Non-pigmented ciliary epithelial cell (primary cell): ENCODE data around the gene POC1A.
"Not testable (repeated sequence)": the region's sequence is repeated elsewhere in the genome, so short reads cannot be mapped to it uniquely, and the experiment has no call there.

ENCODE experiments used
- DNase-seq: peaks from one replicate; pipeline ENCODE4 v3.0.0-alpha.2; 2010; ENCODE audit warnings: low read depth

POC1A gene

DNA sequence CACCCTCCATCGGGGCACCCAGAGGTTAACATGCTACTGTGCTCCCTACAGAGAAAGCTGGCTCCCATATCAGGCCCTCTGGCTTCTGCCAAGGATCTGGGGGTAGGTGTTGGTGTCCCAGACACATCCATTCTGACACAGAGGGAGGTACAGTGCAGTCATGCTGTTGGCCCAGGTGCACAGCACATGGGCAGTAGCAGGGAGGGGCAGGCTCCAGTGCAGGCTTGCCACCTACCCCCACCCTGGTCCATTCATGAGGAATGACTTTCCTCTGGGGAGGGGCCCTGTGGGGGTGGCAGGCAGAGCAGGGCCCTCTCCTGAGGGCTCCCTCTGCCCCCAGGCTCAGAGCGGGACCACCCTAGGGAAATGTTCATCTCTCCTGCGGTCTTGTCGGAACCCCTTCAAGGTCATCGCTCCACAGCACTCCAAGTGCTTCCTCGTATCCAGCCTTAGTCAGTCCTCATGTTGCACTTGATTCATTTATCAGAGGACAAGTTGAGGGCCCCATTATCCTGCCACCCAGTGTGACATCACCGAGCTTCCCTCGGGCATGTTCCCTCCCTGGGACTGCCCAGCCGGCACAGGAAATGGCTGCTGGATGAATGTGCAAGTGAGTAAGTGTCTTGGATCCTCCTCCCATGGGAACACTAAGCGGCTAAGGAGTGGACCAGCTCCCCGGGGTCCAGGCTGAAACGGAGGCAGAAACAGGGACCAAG is 107.9 kb downstream of the POC1A start:
- peak; percentile 94 for DNase-seq

DNA sequence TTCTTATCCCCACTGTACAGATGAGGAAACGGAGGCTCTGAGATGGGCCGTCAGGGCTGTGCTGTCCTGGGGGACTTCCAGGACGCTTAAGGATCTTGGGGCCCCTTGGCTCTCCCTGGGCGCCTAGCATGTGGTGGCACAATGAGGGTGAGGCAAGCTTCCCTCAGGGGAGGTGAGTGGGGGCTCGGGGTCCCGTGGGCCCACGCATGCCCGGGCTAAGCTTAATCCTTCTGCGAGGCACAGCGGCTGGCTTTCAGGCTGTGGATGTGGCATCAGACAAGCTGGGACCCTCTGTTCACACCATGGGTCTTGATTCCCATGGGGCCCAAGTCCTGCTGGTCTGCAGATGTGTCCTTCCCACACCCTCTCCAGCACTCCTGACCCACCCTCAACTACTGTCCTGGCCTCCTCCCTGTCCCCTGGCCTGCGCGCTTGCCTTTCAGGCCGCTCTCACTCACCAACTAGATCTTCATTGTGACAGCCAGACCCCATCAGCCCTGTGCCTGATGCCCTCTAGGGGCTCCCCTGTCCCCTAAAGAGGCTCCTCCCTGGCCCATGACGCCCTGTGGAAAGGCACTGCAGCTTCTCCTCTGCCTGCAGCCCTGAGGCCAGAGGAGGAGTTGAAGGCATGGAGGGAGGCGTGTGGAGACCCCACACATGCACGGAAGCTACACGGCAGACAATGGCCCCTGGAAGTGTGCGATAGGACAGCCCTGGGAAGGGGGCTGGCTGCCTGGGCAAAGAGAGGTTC is 109.2 kb downstream of the POC1A start:
- no peak for DNase-seq

DNA sequence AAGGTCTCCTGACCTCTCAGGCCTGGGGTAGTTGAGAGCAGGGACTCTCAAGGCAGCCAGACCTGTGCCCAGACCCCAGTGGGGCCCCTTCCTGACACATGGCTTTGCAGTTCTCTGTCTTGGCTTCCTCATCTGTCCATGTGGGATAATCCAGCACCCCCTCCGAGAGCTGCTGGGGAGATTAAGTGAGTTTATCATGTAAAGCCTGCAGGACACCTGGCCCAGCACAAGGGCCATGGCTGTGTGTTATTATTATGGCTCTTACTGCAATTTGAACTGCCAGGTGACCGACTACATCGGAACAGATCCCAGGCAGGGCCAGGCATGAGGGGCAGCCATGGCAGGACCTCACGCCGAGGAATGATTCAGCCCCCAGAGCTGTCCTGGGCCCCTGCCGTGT is 110.5 kb downstream of the POC1A start:
- DNase-seq: no peak

- DNase-seq: not testable (repeated sequence)
Observed at GRCh38 chr3:52043039-52043438, 111.2 kb downstream of the POC1A start.

DNA sequence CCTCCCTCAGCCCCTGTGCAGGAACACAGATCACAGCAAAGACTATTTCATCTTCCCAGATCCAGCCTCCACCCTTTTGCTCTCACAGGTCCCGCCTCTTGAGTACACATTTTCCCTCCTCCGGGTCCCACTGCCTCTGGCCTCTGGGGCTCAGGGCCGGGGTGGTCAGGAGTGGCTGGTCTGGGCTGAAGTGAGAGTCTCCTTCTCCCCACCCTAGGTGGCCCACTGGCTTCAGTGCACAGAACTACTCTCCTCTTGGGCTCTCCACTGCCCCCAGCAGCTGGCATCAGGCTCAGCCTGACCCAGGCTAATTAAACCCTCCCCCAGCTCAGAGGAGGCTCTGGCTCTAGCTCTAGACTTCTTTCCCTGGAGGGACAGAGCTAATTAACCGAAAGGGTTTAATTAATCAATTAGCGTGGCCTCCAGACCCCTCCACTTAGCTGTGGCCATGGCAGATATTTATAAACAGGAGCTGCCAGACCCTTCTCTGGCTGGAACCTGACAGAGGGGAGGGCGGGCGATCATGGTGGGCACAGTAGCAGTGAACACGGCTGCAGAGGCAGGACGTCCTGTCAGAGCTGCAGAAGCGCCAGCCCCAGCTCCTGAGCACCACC is 113.0 kb downstream of the POC1A start:
- no peak for DNase-seq

GRCh38 chr3:52040600-52040999 is 113.6 kb downstream of the POC1A start:
- no peak for DNase-seq

DNA sequence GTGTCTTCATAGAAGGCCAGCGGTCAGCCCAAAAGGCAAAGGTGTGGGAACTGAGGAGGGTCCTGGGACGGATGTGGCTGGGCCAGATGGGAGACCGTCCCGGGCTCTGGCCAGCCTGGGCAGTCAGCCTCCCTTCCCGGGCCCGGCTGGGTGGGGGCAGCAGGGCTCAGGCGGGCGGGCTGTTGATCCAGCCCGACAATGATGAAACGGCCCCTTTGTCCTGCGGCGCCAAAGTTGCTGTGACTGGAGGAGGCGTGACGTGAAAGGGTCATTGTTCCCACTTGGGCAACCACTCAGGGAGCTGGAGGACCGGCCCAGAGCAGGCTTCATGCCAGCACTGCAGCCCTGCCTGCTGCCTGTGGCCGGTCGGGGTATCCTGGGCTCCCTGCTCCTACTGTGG is 114.4 kb downstream of the POC1A start:
- DNase-seq: no peak

GRCh38 chr3:52039426-52039825 is 114.8 kb downstream of the POC1A start:
- DNase-seq: no peak

GRCh38 chr3:52038227-52038626 is 116.0 kb downstream of the POC1A start:
- no peak for DNase-seq

GRCh38 chr3:52037291-52037690 is 116.9 kb downstream of the POC1A start:
- DNase-seq: no peak

- no peak for DNase-seq
Observed at GRCh38 chr3:52036829-52037228, 117.4 kb downstream of the POC1A start.

- DNase-seq: no peak
Observed at GRCh38 chr3:52036222-52036694, 118.0 kb downstream of the POC1A start.

- DNase-seq: no peak
Observed at GRCh38 chr3:52034651-52035050, 119.6 kb downstream of the POC1A start.

GRCh38 chr3:52034212-52034611 is 120.0 kb downstream of the POC1A start:
- no peak for DNase-seq

GRCh38 chr3:52033748-52034147 is 120.5 kb downstream of the POC1A start:
- not testable (repeated sequence) for DNase-seq

GRCh38 chr3:52032702-52033408 is 121.4 kb downstream of the POC1A start:
- no peak for DNase-seq

- no peak for DNase-seq
Observed at GRCh38 chr3:52031896-52032295, 122.3 kb downstream of the POC1A start.

DNA sequence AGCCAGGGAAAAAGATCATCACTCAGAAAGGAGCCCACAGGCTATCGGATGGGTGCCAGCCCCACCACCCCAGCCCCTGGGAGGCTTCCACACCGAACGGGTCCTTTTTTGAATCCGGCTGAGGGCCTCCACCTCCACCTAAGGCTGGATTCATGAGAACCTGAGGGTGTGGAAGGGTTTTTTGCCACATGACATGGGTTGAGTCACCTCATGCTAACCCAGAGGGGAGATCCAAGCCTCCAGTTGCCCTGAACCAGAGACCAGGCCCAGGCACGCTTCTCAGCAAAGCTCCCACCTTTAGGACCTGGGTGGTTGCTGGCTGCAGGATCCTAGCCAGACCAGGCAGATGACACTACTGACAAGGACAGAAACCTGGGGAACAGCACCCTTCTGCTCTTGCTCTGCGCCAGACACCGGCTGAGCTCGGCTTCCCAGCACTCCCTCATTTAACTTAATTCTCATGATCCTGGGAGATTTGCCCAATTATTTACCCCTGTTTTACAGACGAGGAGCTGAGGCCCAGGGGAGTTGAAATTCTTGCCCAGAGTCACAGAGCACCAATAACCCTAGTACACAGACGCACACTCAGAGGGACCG is 123.4 kb downstream of the POC1A start:
- DNase-seq: no peak

DNA sequence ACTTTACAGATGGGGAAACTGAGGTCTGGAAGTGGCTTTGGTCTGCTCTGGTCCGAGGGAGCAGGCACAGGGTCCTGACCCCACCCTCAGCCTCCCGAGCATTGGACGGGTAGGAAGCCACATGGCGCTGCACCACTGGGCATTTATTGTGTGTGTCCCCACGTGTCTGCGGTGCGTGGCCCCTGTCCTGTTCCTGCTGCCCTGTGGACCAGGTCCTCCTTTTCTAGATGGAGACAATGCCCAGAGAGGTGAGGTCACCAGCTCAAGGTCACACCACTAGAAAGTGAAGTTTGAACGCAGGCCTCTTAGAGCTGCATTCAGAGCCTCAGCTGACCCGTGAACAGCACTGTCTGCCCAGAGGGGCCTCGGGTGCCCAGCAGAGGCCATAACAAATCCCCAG is 124.7 kb downstream of the POC1A start:
- DNase-seq: no peak

- no peak for DNase-seq
Observed at GRCh38 chr3:52029053-52029452, 125.2 kb downstream of the POC1A start.

GRCh38 chr3:52028572-52028971 is 125.7 kb downstream of the POC1A start:
- no peak for DNase-seq

DNA sequence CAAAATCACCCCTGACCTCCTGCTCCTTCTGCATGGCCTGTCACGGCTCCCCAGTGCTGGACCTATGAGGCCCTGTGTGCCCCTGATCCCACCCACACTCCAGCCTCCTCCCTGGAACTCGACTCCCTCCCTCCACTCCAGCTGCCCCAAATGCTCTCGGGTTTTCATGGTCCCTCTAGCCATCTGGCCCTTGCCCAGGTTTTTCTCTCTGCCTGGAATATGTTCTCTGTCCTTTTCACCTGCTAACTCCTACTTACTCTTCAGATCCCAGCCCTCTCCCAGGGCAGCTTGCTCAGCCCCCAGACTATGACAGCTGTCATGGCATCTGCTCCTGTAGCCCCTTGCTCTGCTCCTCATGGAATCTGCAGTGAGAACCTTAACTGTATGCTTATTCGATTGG is 128.2 kb downstream of the POC1A start:
- no peak for DNase-seq
